HG02571 (cell line): ENCODE results near the gene SIN3A.
"Not testable (repeated sequence)": the region's sequence is repeated elsewhere in the genome, so short reads cannot be mapped to it uniquely, and the experiment has no call there.

Experiments used
- ATAC-seq: cut with Tn5 transposase; IDR thresholded peaks from one replicate; pipeline ENCODE4 v1.9.1; 2021; ENCODE audit warnings: mild to moderate bottlenecking, moderate library complexity; ENCODE audit not compliant: unreplicated experiment

SIN3A gene

DNA sequence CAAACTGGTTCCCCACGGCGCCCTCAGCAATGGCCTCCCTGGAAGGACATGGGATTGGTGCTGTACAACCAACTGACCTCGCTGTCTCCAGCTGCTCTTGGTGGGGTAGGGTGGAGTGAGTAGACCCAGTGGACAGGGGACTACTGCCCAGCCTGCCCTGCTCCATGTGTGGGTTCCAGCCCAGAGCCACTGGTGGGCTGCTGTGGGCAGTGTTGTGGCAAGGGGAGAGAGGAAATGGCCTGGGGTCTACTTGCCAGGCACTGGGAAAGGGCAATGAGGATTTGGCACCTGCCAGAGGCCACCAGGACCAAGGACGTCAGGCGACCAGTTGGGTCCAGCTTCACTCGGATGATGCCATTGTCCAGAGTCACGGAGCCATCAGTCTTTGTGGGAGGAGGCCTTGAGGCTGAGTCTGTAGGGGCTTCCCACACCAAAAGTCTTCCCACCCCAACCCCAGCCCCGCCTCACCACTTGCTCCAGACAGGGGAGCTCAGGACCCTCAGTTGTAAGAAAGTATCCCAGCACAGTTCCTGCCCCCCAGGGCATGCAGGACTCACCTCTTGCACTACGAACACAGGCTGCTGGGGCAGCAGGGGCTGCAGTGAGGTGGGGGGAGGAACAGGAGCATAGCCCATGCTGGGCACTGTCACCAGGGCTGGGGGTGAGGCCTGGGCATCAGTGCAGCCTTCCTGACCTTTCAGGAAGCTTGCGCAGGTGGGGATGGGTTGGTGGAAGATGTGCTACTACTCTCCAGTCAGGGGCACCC lies 92.5 kb downstream of the SIN3A start:
- no peak for ATAC-seq

DNA sequence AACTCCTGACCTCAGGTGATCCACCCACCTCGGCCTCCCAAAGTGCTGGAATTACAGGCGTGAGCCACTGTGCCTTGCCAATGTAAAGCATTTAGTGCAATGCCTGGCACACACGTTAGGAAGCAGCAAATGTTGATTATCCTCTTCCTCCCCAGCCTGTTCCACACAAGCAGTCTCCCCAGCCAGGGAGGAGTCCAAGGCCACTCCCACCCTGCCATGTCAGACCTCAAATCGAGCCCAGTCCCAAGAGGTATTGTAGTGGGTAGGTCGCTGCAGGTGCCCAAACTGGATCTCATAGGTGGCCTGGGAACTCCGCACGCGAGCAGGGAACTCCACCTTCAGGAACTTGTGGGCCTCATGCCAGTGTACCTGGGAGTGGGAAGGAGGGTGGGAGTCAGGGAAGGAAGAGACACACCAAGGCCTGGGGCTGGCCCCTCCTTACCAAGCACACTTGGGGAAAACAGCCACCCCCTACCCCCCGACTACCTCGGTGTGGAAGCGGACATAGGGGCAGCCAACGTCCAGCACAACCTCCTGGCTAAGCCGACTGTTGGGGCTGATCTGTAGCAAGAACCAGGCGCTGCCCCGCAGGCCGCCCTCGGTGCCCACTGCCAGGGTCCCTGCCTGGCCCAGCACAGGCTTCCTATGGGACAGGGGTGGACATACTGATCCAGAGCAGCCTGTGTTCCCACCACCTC lies 93.4 kb downstream of the SIN3A start:
- ATAC-seq = no peak

DNA sequence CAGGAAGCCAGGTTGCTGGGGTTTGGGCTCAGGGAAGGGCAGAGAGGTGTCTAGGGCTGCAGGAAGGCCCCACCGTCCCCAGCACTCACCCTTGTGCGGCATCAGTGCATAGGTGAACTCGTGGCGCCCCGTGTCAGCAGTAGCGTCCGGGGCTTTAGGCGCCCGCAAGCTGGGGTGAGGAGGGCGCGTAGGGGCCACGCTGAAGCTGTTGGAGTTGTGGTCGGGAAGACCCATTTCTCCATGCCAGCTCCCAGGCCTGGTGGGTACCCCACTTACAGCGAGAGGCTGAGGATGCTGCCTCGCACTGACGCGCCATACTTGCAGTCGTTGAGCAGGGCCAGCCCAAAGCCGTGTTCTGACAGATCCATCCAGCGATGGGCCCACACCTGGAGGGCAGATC lies 95.0 kb downstream of the SIN3A start:
- ATAC-seq = no peak

- no peak for ATAC-seq
These were observed 95.5 kb downstream of the SIN3A start for GRCh38 chr15:75356006-75356405.

- no peak for ATAC-seq
These were observed 96.1 kb downstream of the SIN3A start for GRCh38 chr15:75355369-75355768.

DNA sequence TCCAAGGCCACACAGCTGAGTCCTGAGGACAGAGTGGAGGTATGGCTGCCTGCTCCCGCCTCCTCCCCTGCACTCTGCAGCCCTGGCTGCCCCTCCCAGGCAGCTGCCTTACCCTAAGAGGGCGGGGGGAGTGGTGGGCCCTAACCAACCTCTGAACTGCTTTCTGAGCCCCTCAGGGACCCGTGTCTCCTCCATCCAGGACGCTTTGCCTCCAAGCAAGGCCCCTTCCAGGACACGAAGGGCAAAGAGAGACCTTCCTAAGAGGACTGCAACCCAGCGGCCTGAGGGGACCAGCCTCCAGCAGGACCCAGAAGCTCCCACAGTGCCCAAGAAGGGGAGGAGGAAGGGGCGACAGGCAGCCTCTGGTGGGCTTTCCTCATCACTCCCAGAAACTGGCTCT lies 97.0 kb downstream of the SIN3A start:
- no peak for ATAC-seq

- no peak for ATAC-seq
These were observed 97.9 kb downstream of the SIN3A start for GRCh38 chr15:75353604-75354003.

- ATAC-seq = no peak
These were observed 99.1 kb downstream of the SIN3A start for GRCh38 chr15:75352186-75353080.

DNA sequence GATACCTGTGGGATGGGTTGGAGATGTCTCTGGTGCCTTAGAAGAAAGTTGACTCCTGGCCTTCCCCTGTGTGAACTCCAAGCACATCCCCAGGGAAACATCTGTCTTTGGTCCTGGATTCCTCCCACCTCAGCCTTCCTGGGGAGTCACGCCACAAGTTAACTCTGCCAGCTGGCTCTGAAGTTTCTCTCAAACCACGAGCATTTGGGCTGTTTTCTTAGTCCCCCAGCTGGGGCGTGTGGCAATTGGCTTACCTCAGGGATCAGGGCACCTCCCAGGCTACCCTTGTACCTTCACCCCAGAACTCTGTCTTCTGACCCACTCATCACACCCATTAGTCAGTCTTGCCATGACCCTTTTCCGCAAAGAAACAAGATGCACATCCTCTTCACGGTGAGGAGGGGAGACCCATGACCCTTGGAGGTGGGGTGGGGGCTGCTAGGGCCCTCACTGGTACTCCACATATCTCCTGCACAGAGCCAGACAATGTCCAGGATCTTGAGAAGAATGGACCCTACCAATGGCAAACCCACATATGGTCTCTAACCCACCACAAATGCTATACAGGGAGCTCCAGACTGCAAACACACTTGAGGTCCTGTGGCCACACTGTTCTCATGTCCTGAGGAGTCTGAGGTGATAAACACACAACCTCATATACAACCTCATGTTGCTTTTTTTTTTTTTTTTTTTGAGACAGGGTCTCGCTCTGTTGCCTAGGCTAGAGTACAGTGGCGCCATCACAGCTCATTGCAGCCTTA lies 100.7 kb downstream of the SIN3A start:
- ATAC-seq = no peak

DNA sequence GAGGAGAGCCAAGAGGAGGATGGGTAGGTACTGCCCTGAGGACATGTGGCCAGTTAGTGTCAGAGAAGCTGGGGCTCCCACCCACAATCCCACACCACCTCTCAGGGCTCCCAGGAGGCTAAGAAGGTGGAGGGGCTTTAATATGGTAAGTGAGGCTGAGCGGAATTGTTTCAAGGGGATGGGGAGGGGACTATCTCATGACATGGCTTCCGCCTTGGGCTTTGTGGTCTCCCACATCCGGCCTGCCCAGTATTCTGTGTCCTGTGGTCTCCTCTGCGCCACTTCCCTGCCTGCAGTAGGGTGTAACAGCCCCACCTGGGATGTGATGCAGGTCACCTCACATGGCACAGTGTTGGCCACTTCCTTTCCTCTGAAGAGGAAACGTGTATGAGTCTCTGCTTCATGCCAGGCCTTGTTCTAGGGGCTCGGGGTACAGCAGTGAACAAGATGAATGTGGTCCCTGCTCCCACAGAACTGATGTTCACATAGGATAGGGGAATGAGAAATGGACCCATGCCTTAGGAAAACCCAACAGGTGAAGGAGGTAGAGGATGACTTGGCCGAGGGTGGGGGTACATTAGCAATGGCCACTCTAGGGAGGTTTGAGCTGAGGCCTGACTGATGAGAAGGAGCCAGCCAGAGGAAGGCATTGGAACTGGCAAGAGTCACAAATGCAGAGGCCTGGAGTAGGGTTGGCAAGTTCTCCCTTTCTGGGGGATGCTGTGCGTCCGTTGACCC lies 101.5 kb downstream of the SIN3A start:
- no peak for ATAC-seq

DNA sequence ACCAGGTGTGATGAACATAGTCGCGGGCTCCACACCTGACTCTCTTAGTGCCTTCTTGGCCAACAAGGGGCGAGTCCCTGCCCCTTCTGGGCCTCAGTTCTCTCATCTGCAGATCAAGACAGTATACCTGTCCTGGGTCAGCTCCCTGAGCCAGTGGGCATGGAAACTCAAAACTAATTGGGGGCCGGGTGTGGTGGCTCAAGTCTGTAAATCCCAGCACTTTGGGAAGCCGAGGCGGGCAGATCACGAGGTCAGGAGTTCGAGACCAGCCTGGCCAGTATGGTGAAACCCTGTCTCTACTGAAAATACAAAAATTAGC lies 102.2 kb downstream of the SIN3A start:
- ATAC-seq = not testable (repeated sequence)

DNA sequence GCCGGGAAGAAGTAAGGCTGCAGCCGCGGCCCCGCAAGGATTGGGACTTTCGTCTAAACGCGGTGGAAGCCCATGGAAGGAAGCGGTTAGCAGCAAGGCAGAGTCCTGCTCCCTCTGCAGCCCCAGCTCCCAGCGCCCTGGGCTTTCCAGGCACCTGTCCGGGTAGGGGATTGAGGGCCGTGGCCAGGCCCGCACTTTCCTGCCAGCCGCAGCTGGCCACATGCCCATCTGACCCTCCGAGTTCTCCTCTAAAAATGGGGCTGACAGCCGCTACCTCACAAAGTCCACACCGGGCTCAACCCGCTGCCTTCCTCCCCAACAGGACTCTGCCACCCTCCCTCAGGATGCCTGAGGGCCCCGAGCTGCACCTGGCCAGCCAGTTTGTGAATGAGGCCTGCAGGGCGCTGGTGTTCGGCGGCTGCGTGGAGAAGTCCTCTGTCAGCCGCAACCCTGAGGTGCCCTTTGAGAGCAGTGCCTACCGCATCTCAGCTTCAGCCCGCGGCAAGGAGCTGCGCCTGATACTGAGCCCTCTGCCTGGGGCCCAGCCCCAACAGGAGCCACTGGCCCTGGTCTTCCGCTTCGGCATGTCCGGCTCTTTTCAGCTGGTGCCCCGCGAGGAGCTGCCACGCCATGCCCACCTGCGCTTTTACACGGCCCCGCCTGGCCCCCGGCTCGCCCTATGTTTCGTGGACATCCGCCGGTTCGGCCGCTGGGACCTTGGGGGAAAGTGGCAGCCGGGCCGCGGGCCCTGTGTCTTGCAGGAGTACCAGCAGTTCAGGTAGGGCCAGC lies 102.7 kb downstream of the SIN3A start:
- ATAC-seq = no peak

- no peak for ATAC-seq
These were observed 103.4 kb downstream of the SIN3A start for GRCh38 chr15:75348034-75348561.

GRCh38 chr15:75347222-75348033 lies 104.1 kb downstream of the SIN3A start:
- no peak for ATAC-seq

DNA sequence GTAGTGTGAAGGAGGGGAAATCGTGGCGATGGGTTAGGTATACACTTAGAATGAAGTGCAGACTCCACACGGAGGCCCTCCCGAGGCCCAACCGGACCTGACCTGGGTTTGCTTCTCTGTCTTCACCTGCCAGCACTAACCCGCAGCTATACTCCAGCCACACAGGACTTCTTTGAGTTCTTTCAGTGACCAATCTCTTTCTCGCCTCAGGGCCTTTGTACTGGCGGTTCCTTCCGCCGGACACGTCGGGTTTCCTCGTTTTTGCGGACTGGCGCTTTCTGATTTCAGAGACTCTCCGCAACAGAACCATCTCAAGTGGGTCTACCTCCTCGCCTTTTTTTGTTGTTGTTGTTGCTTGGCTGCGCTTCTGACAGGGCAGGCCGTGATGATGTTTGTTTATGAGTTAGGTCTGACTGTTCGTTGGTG lies 104.7 kb downstream of the SIN3A start, which contains the start of gene NEIL1:
Gene NEIL1 (plus strand): TSS at position 244 of the 426 bp plus-strand sequence. CDS start 1,867 bp downstream, outside the sequence.
- ATAC-seq = no peak

GRCh38 chr15:75343953-75344352 lies 107.5 kb downstream of the SIN3A start:
- not testable (repeated sequence) for ATAC-seq

DNA sequence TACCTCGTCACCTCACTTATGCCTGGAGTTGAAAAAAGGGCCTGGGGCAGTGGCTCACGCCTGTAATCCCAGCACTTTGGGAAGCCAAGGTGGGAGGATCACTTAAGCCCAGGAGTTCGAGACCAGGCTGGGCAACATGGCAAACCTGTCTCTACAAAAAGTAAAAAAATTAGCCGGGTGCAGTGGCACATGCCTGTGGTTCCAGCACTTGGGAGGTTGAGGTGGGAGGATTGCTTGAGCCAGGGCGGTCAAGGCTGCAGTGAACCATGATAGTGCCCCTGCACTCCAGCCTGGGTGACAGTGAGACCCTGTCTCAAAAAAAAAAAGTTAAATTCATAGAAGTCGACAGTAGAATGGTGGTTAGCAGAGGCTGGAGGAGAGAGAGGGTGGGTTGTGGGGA lies 109.3 kb downstream of the SIN3A start:
- ATAC-seq = no peak
